Spleen (tissue), 7 donors: Measurements from ENCODE around the gene VSTM2A.

Source experiments
- POLR2A ChIP-seq, 3 donors: fragments of 450-650 bp; IDR thresholded peaks; one replicate each; pipeline ENCODE4 v1.5.1; 2017; ENCODE audit warnings: antibody characterized with exemption in 3 of 3, mild to moderate bottlenecking in 1 of 3
- POLR2AphosphoS5 ChIP-seq, 3 donors: sonication (generic); formaldehyde crosslinking; IDR thresholded peaks; one replicate each; pipeline ENCODE4 v1.5.1; 2017; ENCODE audit warnings: antibody characterized with exemption in 3 of 3
- TF ChIP-seq, protein P1 (sequence below), 11 experiments: fragments of 200-600 bp in 7 of 11; fragments of 450-650 bp in 4 of 11; sonication (generic) in 4 of 11; IDR thresholded peaks in 8 of 11; conservative IDR thresholded peaks in 3 of 11; 1 replicate in 7 of 11; 2 replicates in 4 of 11; pipeline versions ENCODE4 v1.4.0 to v1.8.0; 2016 to 2021; ENCODE audit warnings: antibody characterized with exemption in 11 of 11, inconsistent platforms in 4 of 11, mild to moderate bottlenecking in 1 of 11
- donor health status: DM: no; HTN: no; CAD: no; lungs with moderate emphysema.
- donor health status: DM: no; HTN: no; CAD: no.
- donor health status: DM: no; HTN: no; CAD: no.

DNA sequence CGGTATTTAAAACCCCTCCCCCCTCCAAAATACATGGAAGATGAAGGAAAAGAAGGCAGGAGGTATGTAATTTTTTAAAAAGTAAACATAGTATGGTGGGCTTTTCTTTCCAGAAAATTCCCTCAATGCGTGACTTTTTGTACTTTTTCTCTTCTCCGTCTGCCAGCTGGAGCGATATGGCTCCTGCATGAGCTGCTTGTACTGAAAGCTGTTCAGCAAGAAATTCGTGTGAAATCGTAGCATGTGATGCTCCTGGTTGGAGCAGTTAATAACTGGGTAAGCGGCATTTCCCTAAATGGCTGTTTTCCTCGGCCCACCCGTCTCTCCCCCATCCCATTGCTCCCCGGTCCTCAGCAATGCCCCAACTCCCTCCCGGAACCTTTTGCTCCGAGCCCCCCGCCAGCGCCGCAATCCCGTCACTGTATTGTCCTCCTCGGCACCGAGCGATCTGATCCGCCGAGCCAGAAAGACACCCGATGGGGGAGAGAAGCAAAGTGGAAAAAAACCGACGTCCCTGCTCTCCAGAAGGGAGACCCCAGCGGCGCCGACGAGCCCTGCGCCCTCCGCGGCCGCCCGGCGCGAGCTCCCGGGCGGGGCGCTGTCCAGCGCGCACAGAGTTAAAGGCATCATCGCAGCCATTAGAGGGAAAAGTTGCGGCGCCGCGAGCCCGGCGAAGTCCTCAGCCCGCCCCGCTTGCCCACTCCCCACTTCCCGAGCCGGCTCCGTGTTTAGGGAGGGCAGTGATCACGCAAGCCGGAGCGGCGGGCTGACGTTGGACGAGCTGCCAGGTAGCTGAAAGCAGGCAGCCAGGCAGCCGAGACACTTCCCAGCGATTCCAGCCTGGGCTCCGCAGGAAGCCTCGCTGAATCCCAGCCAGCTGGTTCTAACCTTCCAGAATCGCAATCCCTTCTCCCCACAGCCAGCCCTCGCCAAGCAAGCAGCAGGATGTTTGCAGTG is at the start of gene VSTM2A:
- TF ChIP-seq, protein P1, sequence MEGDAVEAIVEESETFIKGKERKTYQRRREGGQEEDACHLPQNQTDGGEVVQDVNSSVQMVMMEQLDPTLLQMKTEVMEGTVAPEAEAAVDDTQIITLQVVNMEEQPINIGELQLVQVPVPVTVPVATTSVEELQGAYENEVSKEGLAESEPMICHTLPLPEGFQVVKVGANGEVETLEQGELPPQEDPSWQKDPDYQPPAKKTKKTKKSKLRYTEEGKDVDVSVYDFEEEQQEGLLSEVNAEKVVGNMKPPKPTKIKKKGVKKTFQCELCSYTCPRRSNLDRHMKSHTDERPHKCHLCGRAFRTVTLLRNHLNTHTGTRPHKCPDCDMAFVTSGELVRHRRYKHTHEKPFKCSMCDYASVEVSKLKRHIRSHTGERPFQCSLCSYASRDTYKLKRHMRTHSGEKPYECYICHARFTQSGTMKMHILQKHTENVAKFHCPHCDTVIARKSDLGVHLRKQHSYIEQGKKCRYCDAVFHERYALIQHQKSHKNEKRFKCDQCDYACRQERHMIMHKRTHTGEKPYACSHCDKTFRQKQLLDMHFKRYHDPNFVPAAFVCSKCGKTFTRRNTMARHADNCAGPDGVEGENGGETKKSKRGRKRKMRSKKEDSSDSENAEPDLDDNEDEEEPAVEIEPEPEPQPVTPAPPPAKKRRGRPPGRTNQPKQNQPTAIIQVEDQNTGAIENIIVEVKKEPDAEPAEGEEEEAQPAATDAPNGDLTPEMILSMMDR (IDR thresholded peaks at IDR 0.05 in 8 of 11, conservative IDR thresholded peaks at IDR 0.05 in 3 of 11), result no peak
- TF ChIP-seq POLR2A (IDR thresholded peaks at IDR 0.05) (no peak), POLR2AphosphoS5 (IDR thresholded peaks at IDR 0.05) (no peak)
